CD4-positive, alpha-beta T cell (primary cell): ENCODE data around the gene DPP4. TPM values are rescaled to one million over a fixed set of nuclear protein-coding genes. Genes with fewer than 3 reads are reported as not detected.

Source experiments
- ATAC-seq: fragments of 200-7000 bp; cut with Tn5 transposase; one replicate; pipeline ENCODE4 v1.10.0; 2022; ENCODE audit warnings: mild to moderate bottlenecking; ENCODE audit not compliant: poor library complexity
- CTCF ChIA-PET: fragments of 350-600 bp; sonication (Branson Sonifier 250); formaldehyde crosslinking; loops from one replicate; lab custom pipeline; 2021; ENCODE audit warnings: antibody characterized with exemption, inconsistent platforms; lab: Charles Lee
- POLR2A ChIA-PET: fragments of 350-600 bp; sonication (Branson Sonifier 250); formaldehyde crosslinking; loops from one replicate; lab custom pipeline; 2021; ENCODE audit warnings: antibody characterized with exemption, inconsistent platforms; lab: Charles Lee
- DNase-seq, 14 experiments: peaks; one replicate each; pipeline ENCODE4 v3.0.0-alpha.2; 2013 to 2020; ENCODE audit warnings: mixed read lengths in 2 of 14
- H3K27ac ChIP-seq, 2 donors: one replicate each; pipeline versions ENCODE4 v1.5.1 to v1.7.0; 2013; ENCODE audit warnings: low read length in 2 of 2, low read depth in 1 of 2, mild to moderate bottlenecking in 1 of 2
- H3K27me3 ChIP-seq, 2 experiments: 1 replicate in 1 of 2; 2 replicates in 1 of 2; pipeline versions ENCODE4 v1.6.1 to v1.7.0; 2013; ENCODE audit warnings: low read length in 2 of 2, control low read depth in 1 of 2, mild to moderate bottlenecking in 1 of 2, moderate library complexity in 1 of 2; ENCODE audit not compliant: insufficient read depth in 2 of 2, control insufficient read depth in 1 of 2
- H3K36me3 ChIP-seq: one replicate; pipeline ENCODE4 v1.6.1; 2013; ENCODE audit warnings: low read length, control low read depth; ENCODE audit not compliant: insufficient read depth
- H3K4me1 ChIP-seq: one replicate; pipeline ENCODE4 v1.6.1; 2013; ENCODE audit warnings: low read length, control low read depth; ENCODE audit not compliant: insufficient read depth
- H3K4me3 ChIP-seq: one replicate; pipeline ENCODE4 v1.5.1; 2013; ENCODE audit warnings: mild to moderate bottlenecking, low read length, moderate library complexity
- H3K9me3 ChIP-seq, 2 experiments: 1 replicate in 1 of 2; 2 replicates in 1 of 2; pipeline versions ENCODE4 v1.6.1 to v1.7.0; 2013; ENCODE audit warnings: low read length in 2 of 2, mild to moderate bottlenecking in 2 of 2, control low read depth in 1 of 2, moderate library complexity in 1 of 2; ENCODE audit not compliant: control insufficient read depth in 1 of 2, insufficient read depth in 1 of 2
- H3K27ac Mint-ChIP-seq: one replicate; pipeline ENCODE4 v1.8.0; 2020; ENCODE audit warnings: mixed read lengths
- H3K27me3 Mint-ChIP-seq: one replicate; pipeline ENCODE4 v1.8.0; 2021; ENCODE audit warnings: mixed read lengths
- H3K36me3 Mint-ChIP-seq: one replicate; pipeline ENCODE4 v1.8.0; 2021; ENCODE audit warnings: low read depth, mixed read lengths
- H3K4me1 Mint-ChIP-seq: one replicate; pipeline ENCODE4 v1.8.0; 2021; ENCODE audit warnings: low read depth, mixed read lengths
- H3K4me3 Mint-ChIP-seq: one replicate; pipeline ENCODE4 v1.8.0; 2020; ENCODE audit warnings: mild to moderate bottlenecking, mixed read lengths
- H3K9me3 Mint-ChIP-seq: one replicate; pipeline ENCODE4 v1.8.0; 2020; ENCODE audit warnings: mixed read lengths
- intact Hi-C, 2 experiments: fragments of 100-400 bp; cut with DNase I in 1 of 2; cut with micrococcal nuclease in 1 of 2; formaldehyde crosslinking; loops; one replicate each; pipeline versions ENCODE4 v1.15.1 to v1.9.0; 2023 to 2025; cut with DNase I, micrococcal nuclease
- total RNA-seq, 174 experiments: library from RNA in 2 of 174; stranded (reverse) in 2 of 174; gene quantifications; one replicate each; pipeline ENCODE4 v1.2.3 and lab custom pipeline; 2021 to 2026
- TF ChIP-seq, protein P1 (sequence below): fragments of 200-600 bp; IDR thresholded peaks from one replicate; pipeline ENCODE4 v1.8.0; 2022; ENCODE audit warnings: antibody characterized with exemption, mild to moderate bottlenecking

The DPP4 gene
- total RNA-seq, 2 experiments from 2014 or later = 15.5 to 16.7 TPM

- Histone ChIP-seq H3K4me1 (peaks cover 4% of the 10 kb centered on the region), H3K27ac (no peak overlapping the region), H3K4me3 (no peak overlapping the region), H3K36me3 (peaks cover 65% of the 10 kb centered on the region), H3K27me3 (no peaks in the 10 kb centered on the region), H3K9me3 (no peaks in the 10 kb centered on the region)
- H3K9me3 Mint-ChIP-seq = no peaks in the 10 kb centered on the region
- H3K36me3 Mint-ChIP-seq = peaks cover 46% of the 10 kb centered on the region
- no peaks in the 10 kb centered on the region for H3K27me3 Mint-ChIP-seq
- POLR2A ChIA-PET = interaction anchor here (1.4 kb wide), 1 partner anchor 8 kb away, joined by 3 read pairs; no protein-coding TSS in a partner anchor
- H3K4me1 Mint-ChIP-seq = peaks cover 24% of the 10 kb centered on the region
- intact Hi-C loops = loop anchor here in 1 of 2 experiments (10.0 kb wide), 1 partner anchor 419 kb away; no protein-coding TSS in a partner anchor
- ATAC-seq (no peak), DNase-seq (no peak)
- TF ChIP-seq, protein P1, sequence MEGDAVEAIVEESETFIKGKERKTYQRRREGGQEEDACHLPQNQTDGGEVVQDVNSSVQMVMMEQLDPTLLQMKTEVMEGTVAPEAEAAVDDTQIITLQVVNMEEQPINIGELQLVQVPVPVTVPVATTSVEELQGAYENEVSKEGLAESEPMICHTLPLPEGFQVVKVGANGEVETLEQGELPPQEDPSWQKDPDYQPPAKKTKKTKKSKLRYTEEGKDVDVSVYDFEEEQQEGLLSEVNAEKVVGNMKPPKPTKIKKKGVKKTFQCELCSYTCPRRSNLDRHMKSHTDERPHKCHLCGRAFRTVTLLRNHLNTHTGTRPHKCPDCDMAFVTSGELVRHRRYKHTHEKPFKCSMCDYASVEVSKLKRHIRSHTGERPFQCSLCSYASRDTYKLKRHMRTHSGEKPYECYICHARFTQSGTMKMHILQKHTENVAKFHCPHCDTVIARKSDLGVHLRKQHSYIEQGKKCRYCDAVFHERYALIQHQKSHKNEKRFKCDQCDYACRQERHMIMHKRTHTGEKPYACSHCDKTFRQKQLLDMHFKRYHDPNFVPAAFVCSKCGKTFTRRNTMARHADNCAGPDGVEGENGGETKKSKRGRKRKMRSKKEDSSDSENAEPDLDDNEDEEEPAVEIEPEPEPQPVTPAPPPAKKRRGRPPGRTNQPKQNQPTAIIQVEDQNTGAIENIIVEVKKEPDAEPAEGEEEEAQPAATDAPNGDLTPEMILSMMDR = no peak
- CTCF ChIA-PET = no interaction called here
- no peak overlapping the region for H3K4me3 Mint-ChIP-seq
- no peak overlapping the region for H3K27ac Mint-ChIP-seq
Measured at GRCh38 chr2:162004031-162004430, 70.0 kb downstream of the DPP4 start.

DNA sequence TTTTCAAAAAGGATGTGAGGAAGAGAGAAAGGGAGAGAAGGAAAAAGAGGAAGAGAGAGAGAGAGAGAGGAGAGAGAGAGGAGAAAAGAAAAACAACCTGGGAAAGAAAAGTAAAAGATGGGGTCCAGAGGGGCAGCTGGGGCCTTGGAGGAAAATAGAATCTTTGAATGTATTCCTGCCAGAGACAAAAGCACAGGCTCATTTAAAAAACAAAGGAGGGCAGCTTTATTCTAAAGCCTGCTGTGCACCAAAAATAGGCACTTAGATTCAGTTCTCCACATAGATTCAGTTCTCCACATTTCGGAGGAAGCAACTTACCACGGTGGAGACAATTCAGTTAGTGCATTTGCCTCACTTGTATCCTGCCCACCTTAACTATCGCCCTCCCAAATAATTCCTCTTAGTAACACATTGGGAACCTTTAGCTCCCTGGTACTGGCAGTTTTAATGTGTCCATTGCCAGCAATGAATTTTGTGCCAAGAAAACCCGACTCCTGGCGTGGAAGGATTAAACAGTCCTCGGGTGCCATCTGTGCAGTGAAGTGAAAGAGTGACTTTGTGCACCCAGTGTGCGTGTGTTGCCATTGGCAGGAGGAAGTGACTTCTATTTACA, 71.3 kb downstream of the DPP4 start:
- Histone ChIP-seq H3K9me3 (no peaks in the 10 kb centered on the region), H3K4me3 (no peak overlapping the region), H3K27ac (no peak overlapping the region), H3K27me3 (no peaks in the 10 kb centered on the region), H3K4me1 (peaks cover 10% of the 10 kb centered on the region), H3K36me3 (peaks cover 58% of the 10 kb centered on the region)
- Mint-ChIP-seq H3K9me3 (no peaks in the 10 kb centered on the region), H3K4me1 (peaks cover 20% of the 10 kb centered on the region), H3K27ac (no peak overlapping the region), H3K36me3 (peaks cover 54% of the 10 kb centered on the region), H3K4me3 (no peak overlapping the region), H3K27me3 (no peaks in the 10 kb centered on the region)
- POLR2A ChIA-PET = no interaction called here
- no peak for DNase-seq
- intact Hi-C loops = loop anchor here in 1 of 2 experiments (10.0 kb wide), 1 partner anchor 418 kb away; no protein-coding TSS in a partner anchor
- CTCF ChIA-PET = no interaction called here
- no peak for ATAC-seq
- TF ChIP-seq, protein P1 = no peak

DNA sequence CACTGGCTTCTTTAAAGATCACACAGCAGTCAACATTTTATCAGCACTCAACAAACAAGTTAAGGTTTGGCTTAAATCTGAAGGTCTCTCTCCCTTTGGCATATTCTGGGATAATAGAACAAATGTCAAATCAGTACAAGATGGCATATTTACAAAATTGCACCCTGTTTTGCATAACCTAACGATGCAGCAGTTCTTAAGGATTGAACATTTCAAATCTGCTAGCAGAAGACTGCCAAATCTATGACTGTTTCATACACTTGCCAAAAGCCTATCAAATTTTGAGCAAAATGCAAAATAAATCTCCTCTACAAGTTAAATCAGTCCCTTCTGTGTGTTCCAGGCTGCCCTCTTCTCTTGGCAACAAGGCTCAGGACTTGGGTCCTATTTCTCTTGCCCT, 73.6 kb downstream of the DPP4 start:
- H3K4me3 Mint-ChIP-seq = no peak overlapping the region
- no peak for ATAC-seq
- POLR2A ChIA-PET = no interaction called here
- no peak overlapping the region for H3K27ac Mint-ChIP-seq
- H3K4me1 Mint-ChIP-seq = peaks cover 27% of the 10 kb centered on the region
- intact Hi-C loops = loop anchor here in 1 of 2 experiments (10.0 kb wide), 1 partner anchor 416 kb away; no protein-coding TSS in a partner anchor
- H3K9me3 Mint-ChIP-seq = no peaks in the 10 kb centered on the region
- Histone ChIP-seq H3K9me3 (no peaks in the 10 kb centered on the region), H3K27me3 (no peaks in the 10 kb centered on the region), H3K36me3 (peaks cover 53% of the 10 kb centered on the region), H3K27ac (no peak overlapping the region), H3K4me3 (no peak overlapping the region), H3K4me1 (peaks cover 18% of the 10 kb centered on the region)
- CTCF ChIA-PET = no interaction called here
- H3K27me3 Mint-ChIP-seq = no peaks in the 10 kb centered on the region
- no peak for DNase-seq
- peaks cover 59% of the 10 kb centered on the region for H3K36me3 Mint-ChIP-seq
- TF ChIP-seq, protein P1 = no peak
